ENCODE measurements around the gene GGN. TPM values are rescaled to one million over a fixed set of nuclear protein-coding genes. Genes with fewer than 3 reads are reported as not detected.

The GGN gene
- total and polyA plus RNA-seq, 2 of the 13 experiments (the other 11 are each of a cell fraction or from before 2014, with no cell fraction given): not detected

GRCh38 chr19:38401148-38401547, 13.3 kb upstream of the GGN start:
- DNase-seq (ENCODE audit: low spot score) (peak; percentile 12), ATAC-seq (no peak), FAIRE-seq (no peak)
- in situ Hi-C loops (cut with HindIII; ENCODE audit: extremely low pct_ligation_motif_present, low pct_unique_long_range_greater_than_20kb): no loop called here
- Histone ChIP-seq H3K36me3 (replicated peaks in 1 of 2; ENCODE audit: control insufficient read depth in 1 of 2, insufficient read depth in 2 of 2, low read length in 2 of 2) (no peaks in the 10 kb centered on the region), H3K79me2 (ENCODE audit: insufficient read depth, low read length) (no peaks in the 10 kb centered on the region), H3K4me2 (ENCODE audit: low read depth, low read length) (no peak overlapping the region), H3K27me3 (ENCODE audit: control insufficient read depth in 1 of 2, insufficient read depth in 2 of 2, low read length in 2 of 2) (peaks cover 6 to 31% of the 10 kb centered on the region in 2 experiments; a peak in 4 of 5 replicates), H4K20me1 (ENCODE audit: insufficient read depth, low read length) (no peaks in the 10 kb centered on the region), H3K27ac (ENCODE audit: extremely low read length, insufficient read depth, low read length) (no peak overlapping the region), H3K9me3 (ENCODE audit: low read length) (no peaks in the 10 kb centered on the region), H2AFZ (ENCODE audit: low read length) (no peak overlapping the region), H3K4me3 (replicated peaks in 1 of 3; ENCODE audit: insufficient read depth in 1 of 3, low read depth in 2 of 3, low read length in 3 of 3) (no peak overlapping the region), H3K9ac (ENCODE audit: insufficient read depth, low read depth, low read length) (no peak overlapping the region), H3K4me1 (ENCODE audit: insufficient read depth, low read length) (no peaks in the 10 kb centered on the region)
- peak; percentile 25; the same call in 1 of the 2 replicates for TF ChIP-seq RFX1 (IDR thresholded peaks at IDR 0.05)
- TF ChIP-seq SAFB2 (CRISPR knock-in tag; IDR thresholded peaks at IDR 0.05; ENCODE audit: borderline replicate concordance, low read depth): no peak
- no peak for TF ChIP-seq PTBP1 (IDR thresholded peaks at IDR 0.05; ENCODE audit: low read depth, low read length, poor library complexity, severe bottlenecking)
- 0 out of 2 replicates have a peak, but pooled peaks have one; percentile 15 for TF ChIP-seq FOXA3 (CRISPR knock-in tag; IDR thresholded peaks at IDR 0.05)
- ChIA-PET CTCF (ENCODE audit: low intra/inter-chr PET ratio, low total read pairs) (no interaction called here), POLR2A (interaction anchor here (2.7 kb wide), 1 partner anchor 26 kb away, joined by 30 read pairs; the partner anchor contains the start of gene PSMD8)
- whole genome bisulfite sequencing (ENCODE audit: low lambda C conversion rate): 20% methylated on average over 3 of the region's 3 CpGs
- no TSS peak for BruUV-seq (replicated peaks)
- intact Hi-C loops (cut with micrococcal nuclease; ENCODE audit: unreplicated experiment): loop anchor here (5.0 kb wide), 1 partner anchor 231 kb away; no protein-coding TSS in a partner anchor

GRCh38 chr19:38400361-38400760, 12.5 kb upstream of the GGN start:
- FAIRE-seq: no peak
- POLR2A ChIA-PET: no interaction called here
- TF ChIP-seq ZNF597 (CRISPR knock-in tag; IDR thresholded peaks at IDR 0.05) (no peak), ZNF362 (CRISPR knock-in tag; IDR thresholded peaks at IDR 0.05; ENCODE audit: borderline replicate concordance) (no peak), RCOR2 (CRISPR knock-in tag; IDR thresholded peaks at IDR 0.05) (no peak), ZNF121 (CRISPR knock-in tag; IDR thresholded peaks at IDR 0.05) (no peak), SP4 (CRISPR knock-in tag; IDR thresholded peaks at IDR 0.05) (no peak), PHF5A (CRISPR knock-in tag; IDR thresholded peaks at IDR 0.05; ENCODE audit: low read depth, unreplicated experiment) (no peak), ZNF547 (CRISPR knock-in tag; IDR thresholded peaks at IDR 0.05) (no peak), ZNF367 (CRISPR knock-in tag; IDR thresholded peaks at IDR 0.05; ENCODE audit: borderline replicate concordance) (no peak), PAX8 (CRISPR knock-in tag; IDR thresholded peaks at IDR 0.05; ENCODE audit: borderline replicate concordance) (no peak), NFE2L1 (CRISPR knock-in tag; IDR thresholded peaks at IDR 0.05; ENCODE audit: borderline replicate concordance) (no peak), PLRG1 (conservative IDR thresholded peaks at IDR 0.05) (no peak), MTA1 (CRISPR knock-in tag; IDR thresholded peaks at IDR 0.05; ENCODE audit: borderline replicate concordance) (no peak)

More at GRCh38 chr19:38400361-38400760, 12.5 kb upstream of the GGN start:
- no peak overlapping the region for H3K4me3 ChIP-seq (replicated peaks in 1 of 3; ENCODE audit: insufficient read depth in 1 of 3, low read depth in 2 of 3, low read length in 3 of 3)
- WGBS (ENCODE audit: low lambda C conversion rate): 45% methylated on average over 5 of the region's 5 CpGs
- in situ Hi-C loops (cut with HindIII; ENCODE audit: extremely low pct_ligation_motif_present, low pct_unique_long_range_greater_than_20kb) (no loop called here), intact Hi-C loops (cut with micrococcal nuclease; ENCODE audit: unreplicated experiment) (loop anchor here (5.0 kb wide), 1 partner anchor 232 kb away; no protein-coding TSS in a partner anchor)
- ATAC-seq: no peak
- no peaks in the 10 kb centered on the region for H3K9me3 ChIP-seq (ENCODE audit: low read length)
- H3K4me2 ChIP-seq (ENCODE audit: low read depth, low read length): no peak overlapping the region
- peaks cover 6 to 34% of the 10 kb centered on the region in 2 experiments; a peak in 4 of 5 replicates for H3K27me3 ChIP-seq (ENCODE audit: control insufficient read depth in 1 of 2, insufficient read depth in 2 of 2, low read length in 2 of 2)
- H2AFZ ChIP-seq (ENCODE audit: low read length): no peak overlapping the region
- DNase-seq (ENCODE audit: low spot score): no peak
- no peak overlapping the region for H3K9ac ChIP-seq (ENCODE audit: insufficient read depth, low read depth, low read length)
- BruUV-seq (replicated peaks): no TSS peak
- CTCF ChIA-PET (ENCODE audit: low intra/inter-chr PET ratio, low total read pairs): no interaction called here
- H3K4me1 ChIP-seq (ENCODE audit: insufficient read depth, low read length): no peaks in the 10 kb centered on the region
- H3K36me3 ChIP-seq (replicated peaks in 1 of 2; ENCODE audit: control insufficient read depth in 1 of 2, insufficient read depth in 2 of 2, low read length in 2 of 2): no peaks in the 10 kb centered on the region
- H3K27ac ChIP-seq (ENCODE audit: extremely low read length, insufficient read depth, low read length): no peak overlapping the region
- H4K20me1 ChIP-seq (ENCODE audit: insufficient read depth, low read length): no peaks in the 10 kb centered on the region
- H3K79me2 ChIP-seq (ENCODE audit: insufficient read depth, low read length): no peaks in the 10 kb centered on the region
